Brain pericyte (primary cell): ENCODE measurements around the gene SLC23A2.
"Not testable (repeated sequence)": the region's sequence is repeated elsewhere in the genome, so short reads cannot be mapped to it uniquely, and the experiment has no call there.

Source experiments
- DNase-seq: peaks from one replicate; pipeline ENCODE4 v3.0.0-alpha.2; 2012; ENCODE audit warnings: low read depth, low spot score

Gene SLC23A2

DNA sequence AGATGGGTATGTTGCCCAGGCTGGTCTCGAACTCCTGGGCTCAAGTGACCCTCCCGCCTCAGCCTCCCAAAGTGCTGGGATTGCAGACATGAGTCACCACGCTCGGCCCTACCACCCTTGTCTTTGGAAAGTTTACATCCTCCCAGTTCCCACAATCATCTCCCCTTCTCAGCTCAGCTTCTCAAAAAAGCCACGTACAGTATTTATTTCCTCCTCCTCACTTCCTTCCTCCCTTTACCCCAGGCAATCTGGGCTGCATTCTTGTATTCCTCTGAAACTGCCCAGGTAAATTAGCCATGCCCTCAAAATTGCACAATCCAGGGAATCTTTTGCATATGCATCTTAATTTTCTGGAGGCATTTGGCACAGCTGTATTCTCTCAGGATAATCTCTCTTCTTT lies 7.4 kb upstream of the SLC23A2 start:
- no peak for DNase-seq

DNA sequence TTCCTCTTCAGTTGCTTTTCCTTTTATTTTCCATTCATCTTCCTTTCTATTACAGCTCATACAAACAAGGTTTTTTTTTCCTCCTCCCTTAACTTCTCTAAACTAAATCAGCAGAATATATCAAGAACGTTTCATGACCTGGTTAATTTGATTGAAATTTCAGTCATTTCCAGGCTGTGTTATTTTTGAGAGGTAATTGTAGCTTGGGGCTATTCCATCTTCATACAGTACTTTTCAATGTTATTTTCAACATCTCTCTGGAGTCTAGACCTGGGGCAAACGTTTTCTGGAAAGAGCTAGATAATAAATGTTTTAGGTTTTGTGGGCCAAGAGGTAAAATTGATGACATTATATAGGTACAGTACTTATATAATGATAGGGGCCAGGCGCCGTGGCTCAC lies 4.0 kb upstream of the SLC23A2 start:
- DNase-seq, result no peak

GRCh38 chr20:5004825-5005224 lies 3.5 kb upstream of the SLC23A2 start:
- not testable (repeated sequence) for DNase-seq

DNA sequence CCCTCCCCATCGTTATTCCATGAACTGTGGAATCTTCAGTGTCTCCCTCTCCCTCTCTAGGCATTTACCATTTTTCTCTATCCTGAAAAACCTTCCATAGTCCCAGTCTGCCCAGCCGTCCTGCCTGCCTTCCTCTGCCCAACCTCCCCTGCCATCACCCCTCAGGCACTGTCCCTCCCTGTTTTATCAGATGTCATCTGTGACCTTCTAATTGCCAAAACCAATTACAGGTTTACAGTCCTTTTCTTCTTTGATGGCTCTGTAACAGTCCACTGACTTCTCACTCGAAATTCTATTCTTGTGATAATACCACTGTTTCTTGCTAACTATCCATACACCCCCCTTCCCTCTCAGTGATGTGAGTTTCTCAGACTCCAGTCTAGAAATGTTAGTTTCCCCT lies 2.3 kb upstream of the SLC23A2 start:
- DNase-seq, result no peak

DNA sequence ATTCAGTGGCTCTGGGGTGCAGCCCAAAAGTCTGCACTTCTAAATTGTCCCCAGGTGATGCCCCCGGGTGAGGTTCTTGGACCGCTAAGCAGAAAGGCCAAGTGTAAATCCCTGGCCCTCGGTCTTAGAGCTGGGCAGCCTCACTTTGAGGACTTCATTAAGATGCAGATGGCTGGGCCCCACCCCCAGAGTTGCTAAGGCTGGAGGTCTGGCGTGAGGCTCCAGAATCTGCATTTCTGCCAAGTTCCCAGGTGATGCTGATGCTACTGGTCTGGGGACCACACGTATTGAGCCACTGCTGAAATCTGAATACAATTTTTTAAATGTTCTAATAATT lies 735 bp upstream of the SLC23A2 start:
- no peak for DNase-seq

GRCh38 chr20:5000263-5001173 lies 792 bp downstream of the SLC23A2 start:
- DNase-seq, result no peak

DNA sequence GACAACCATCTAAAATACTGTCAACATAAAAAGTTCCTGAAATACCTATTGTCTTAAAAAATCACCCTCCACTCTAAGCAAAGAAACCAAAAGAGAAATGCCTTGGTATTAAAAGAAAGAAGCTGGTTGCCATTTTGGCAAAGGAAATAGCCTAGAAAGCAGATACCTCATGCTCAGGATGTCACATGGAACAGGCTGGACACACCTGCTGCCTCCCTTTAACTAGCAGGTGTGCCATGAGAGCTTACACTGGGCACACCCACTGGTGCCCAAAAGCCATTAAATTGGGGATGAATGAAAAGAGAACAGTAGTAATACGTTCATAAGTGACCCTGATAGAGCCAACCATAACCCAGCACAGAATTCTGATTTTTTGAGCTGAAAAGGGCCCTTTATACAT lies 1.5 kb downstream of the SLC23A2 start:
- no peak for DNase-seq

- DNase-seq, result no peak
Observed at GRCh38 chr20:4998160-4998651, 3.1 kb downstream of the SLC23A2 start.

- DNase-seq, result no peak
Observed at GRCh38 chr20:4997222-4997621, 4.1 kb downstream of the SLC23A2 start.

GRCh38 chr20:4989570-4989969 lies 11.7 kb downstream of the SLC23A2 start:
- no peak for DNase-seq

GRCh38 chr20:4987130-4987529 lies 14.2 kb downstream of the SLC23A2 start:
- DNase-seq, result no peak

- DNase-seq, result no peak
Observed at GRCh38 chr20:4985658-4986057, 15.7 kb downstream of the SLC23A2 start.

GRCh38 chr20:4982281-4982680 lies 19.0 kb downstream of the SLC23A2 start:
- DNase-seq, result no peak

DNA sequence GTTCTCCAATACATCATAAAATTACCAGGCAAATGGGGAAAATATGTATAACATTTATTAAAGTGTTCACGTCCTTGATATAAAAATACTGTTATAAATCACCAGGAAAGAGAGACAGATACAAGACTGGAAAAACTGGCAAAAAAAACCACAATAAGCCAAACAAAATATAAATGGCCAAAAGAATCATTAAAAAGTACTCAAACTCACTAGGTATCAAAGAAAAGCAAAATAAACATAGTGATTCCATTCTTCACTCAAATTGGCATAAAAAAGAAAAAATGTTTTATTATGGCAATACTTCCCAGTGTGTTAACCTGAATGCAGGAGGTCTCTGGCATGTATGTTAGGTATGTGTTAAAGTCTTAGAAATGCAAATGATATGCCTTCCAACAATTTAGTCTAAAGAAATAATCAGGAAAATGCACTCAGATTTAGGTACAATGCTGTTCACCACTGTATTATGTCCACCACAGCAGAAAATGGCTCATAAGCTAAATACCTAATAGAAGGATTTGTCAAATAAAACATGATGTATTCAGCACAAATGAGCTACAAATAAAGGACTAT lies 21.4 kb downstream of the SLC23A2 start:
- DNase-seq, result no peak

DNA sequence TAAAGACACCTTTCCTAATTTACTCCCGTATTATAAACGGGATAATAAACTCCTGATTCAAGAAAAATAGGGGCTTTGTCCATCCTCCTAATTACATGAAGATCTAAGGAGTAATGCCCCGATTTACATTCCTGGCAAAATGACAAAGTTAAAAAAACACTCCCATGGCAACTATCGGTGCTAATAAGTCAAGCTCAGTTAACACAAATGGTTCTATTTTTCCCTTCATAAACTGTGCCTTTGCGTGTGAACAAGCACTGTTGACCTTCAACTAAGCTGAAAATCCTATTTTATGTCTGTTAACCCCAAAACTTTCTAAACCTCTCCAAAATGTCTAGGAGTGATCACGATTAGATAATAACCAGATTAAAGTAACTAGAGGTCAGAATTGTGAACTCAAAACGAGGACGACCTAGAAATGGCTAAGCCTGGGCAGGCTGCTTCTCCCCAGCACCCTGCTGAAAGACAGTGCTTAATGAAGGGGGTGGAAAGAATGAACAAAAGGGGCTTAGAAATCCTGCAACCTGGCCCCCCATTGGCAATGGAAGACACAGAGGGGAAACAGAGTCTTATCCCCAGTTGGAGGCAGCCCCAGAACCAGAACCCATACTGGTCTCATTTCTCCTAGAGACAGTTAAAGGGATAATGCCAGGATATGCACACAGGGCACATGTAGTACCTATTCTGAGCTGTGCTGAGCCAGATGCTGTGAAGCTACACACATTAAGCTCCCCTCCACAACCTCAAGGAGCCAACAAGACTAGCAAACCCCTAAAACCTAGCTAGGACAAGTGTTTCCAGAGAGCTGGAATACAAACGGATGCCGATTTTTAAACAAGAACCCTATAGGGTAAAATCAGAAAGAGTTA lies 23.0 kb downstream of the SLC23A2 start:
- no peak for DNase-seq

GRCh38 chr20:4976014-4976413 lies 25.3 kb downstream of the SLC23A2 start:
- DNase-seq, result not testable (repeated sequence)

GRCh38 chr20:4973330-4974097 lies 27.8 kb downstream of the SLC23A2 start:
- DNase-seq, result no peak

DNA sequence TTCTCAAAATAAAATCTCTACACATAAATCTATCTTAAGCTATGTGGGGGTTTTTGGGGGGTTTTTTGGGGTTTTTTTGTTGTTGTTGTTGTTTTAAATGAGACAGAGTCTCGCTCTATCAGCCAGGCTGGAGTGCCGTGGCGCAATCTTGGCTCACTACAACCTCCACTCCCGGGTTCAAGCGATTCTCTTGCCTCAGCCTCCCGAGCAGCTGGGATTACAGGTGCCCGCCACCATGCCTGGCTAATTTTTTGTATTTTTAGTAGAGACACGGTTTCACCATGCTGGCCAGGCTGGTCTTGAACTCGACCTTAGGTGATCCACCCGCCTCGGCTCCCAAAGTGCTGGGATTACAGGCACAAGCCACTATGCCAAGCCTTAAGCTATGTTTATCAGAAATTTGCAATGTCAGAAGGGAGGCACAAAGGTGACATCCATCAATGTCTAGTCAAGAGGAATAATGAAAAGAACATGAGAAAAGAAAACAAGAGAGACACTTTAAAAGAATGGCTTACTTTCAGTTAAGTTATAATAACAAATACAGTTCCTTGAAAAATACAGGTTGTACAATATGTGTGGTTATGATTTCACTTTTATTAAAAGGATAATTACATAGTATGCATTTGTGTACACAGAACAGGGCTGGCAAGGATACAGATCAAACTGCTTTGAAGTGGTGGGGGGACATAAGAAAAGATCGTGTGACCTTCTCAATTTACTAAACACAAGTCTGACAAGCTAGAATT lies 28.6 kb downstream of the SLC23A2 start:
- DNase-seq, result no peak

DNA sequence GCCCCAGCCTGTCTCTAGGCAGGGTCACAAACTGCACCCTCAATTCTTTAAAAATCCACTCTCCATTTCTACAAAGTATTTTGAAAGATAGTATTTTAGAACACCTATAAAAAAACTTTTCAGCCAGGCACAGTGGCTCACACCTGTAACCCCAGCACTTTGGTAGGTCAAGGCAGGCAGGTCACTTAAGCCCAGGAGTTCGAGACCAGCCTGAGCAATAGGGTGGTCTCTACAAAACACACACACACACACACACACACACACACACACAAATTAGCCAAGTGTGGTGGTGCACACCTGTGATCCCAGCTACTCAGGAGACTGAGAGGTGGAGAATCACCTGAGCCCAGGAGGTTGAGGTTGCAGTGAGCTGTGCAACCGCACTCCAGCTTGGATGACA lies 30.2 kb downstream of the SLC23A2 start:
- no peak for DNase-seq

DNA sequence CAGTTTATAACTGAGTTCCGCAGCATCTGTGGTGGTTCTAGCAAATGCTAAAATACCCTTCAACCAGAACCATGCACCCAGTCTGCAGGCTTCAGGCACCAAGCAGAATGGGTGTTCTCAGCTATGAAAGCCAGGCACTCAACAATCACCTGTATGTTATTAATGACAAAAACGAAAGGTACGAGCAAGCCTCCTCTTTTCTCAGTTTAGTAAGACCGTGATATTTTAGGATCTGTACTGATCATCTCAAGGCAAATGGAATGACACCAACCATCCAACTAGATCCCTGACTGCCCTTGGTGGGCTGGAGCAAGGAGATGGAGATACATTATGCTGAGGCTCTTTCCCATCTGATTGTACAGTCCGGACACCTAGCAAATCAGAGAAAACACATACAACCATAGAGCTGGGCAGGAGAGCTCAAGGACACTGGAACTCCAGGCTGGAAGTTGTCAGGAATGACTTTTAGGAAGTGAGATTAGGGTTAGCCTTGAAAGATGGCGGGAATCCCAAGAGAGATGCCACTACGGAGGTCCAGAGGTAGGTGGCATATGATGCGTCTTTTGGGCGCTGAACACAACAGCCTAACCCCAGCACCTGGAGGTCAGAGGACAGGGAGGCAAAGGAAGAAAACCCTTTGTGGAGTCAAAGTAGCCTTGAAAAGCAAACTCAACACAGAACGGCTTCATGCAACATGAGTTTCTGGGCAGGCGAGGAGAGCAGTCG lies 33.4 kb downstream of the SLC23A2 start:
- no peak for DNase-seq
